Endothelial cell of umbilical vein (primary cell): ENCODE results near the gene SLC35B2. TPM values are rescaled to one million over a fixed set of nuclear protein-coding genes. Genes with fewer than 3 reads are reported as not detected.

ENCODE experiments used
- BruUV-seq: library from RNA; stranded (reverse); fragments of 400-500 nt; replicated peaks from 2 replicates; lab custom pipeline; 2021; lab: Mats Ljungman, UMichigan
- CTCF ChIA-PET: fragments of 300-600, 350-600 bp; sonication (Branson Sonifier 250); formaldehyde crosslinking; loops from one replicate; lab custom pipeline; 2021; ENCODE audit warnings: antibody characterized with exemption, inconsistent platforms; lab: Charles Lee
- POLR2A ChIA-PET: fragments of 300-600, 350-600 bp; sonication (Branson Sonifier 250); formaldehyde crosslinking; loops from one replicate; lab custom pipeline; 2021; ENCODE audit warnings: antibody characterized with exemption, inconsistent platforms; lab: Charles Lee
- DNase-seq: peaks from one replicate; pipeline ENCODE4 v3.0.0-alpha.2; 2011; ENCODE audit warnings: low read depth, low spot score
- FAIRE-seq: peaks from 2 replicates; lab custom pipeline; 2011; peaks lifted over from hg19 to GRCh38; lab: Jason Lieb, UNC
- H2AFZ ChIP-seq: 2 replicates; pipeline ENCODE4 v1.6.0; 2012; ENCODE audit warnings: low read depth, low read length, control low read depth, inconsistent platforms
- H3K27ac ChIP-seq: 2 replicates; pipeline ENCODE4 v1.5.1; 2011; ENCODE audit warnings: low read depth, mild to moderate bottlenecking, control low read depth, low read length, moderate library complexity; ENCODE audit not compliant: insufficient read depth
- H3K27me3 ChIP-seq, 2 experiments: 2 replicates each; pipeline versions ENCODE4 v1.6.0 to v1.6.1; 2011; ENCODE audit warnings: low read length in 2 of 2, mixed read lengths in 1 of 2; ENCODE audit not compliant: control insufficient read depth in 2 of 2, insufficient read depth in 2 of 2
- H3K36me3 ChIP-seq, 2 experiments: 2 replicates in 1 of 2; 3 replicates in 1 of 2; pipeline ENCODE4 v1.5.1; 2011; ENCODE audit warnings: low read length in 2 of 2, mild to moderate bottlenecking in 1 of 2, moderate library complexity in 1 of 2; ENCODE audit not compliant: control insufficient read depth in 2 of 2, insufficient read depth in 2 of 2; ENCODE audit errors: extremely low read depth in 1 of 2
- H3K4me1 ChIP-seq: 3 replicates; pipeline ENCODE4 v1.5.1; 2011; ENCODE audit warnings: mild to moderate bottlenecking, low read length; ENCODE audit not compliant: control insufficient read depth, insufficient read depth; ENCODE audit errors: extremely low read depth
- H3K4me2 ChIP-seq: 2 replicates; pipeline ENCODE4 v1.6.1; 2011; ENCODE audit warnings: low read length, control low read depth, mixed read lengths; ENCODE audit not compliant: insufficient read depth
- H3K4me3 ChIP-seq, 3 experiments: fragments of 200-600 bp in 1 of 3; sonication (generic), shearing (Covaris generic) in 1 of 3; replicated peaks in 1 of 3; 2 replicates each; pipeline ENCODE4 v1.5.1; 2011 to 2016; ENCODE audit warnings: control low read depth in 3 of 3, low read length in 3 of 3, mild to moderate bottlenecking in 2 of 3, inconsistent platforms in 1 of 3, low read depth in 1 of 3, moderate library complexity in 1 of 3; ENCODE audit not compliant: insufficient read depth in 1 of 3
- H3K79me2 ChIP-seq: 2 replicates; pipeline ENCODE4 v1.6.0; 2012; ENCODE audit warnings: low read length, inconsistent platforms; ENCODE audit not compliant: control insufficient read depth, insufficient read depth
- H3K9ac ChIP-seq: replicated peaks from 2 replicates; pipeline ENCODE3; 2011; ENCODE audit warnings: low read length, control low read depth; ENCODE audit not compliant: insufficient read depth; ENCODE audit errors: extremely low read depth
- H3K9me1 ChIP-seq: replicated peaks from 3 replicates; pipeline ENCODE4 v1.6.0; 2011; ENCODE audit warnings: mild to moderate bottlenecking, low read length; ENCODE audit not compliant: control insufficient read depth, insufficient read depth; ENCODE audit errors: extremely low read depth
- H3K9me3 ChIP-seq: replicated peaks from 2 replicates; pipeline ENCODE4 v1.5.1; 2012; ENCODE audit warnings: low read length, inconsistent platforms; ENCODE audit not compliant: control insufficient read depth, insufficient read depth
- H4K20me1 ChIP-seq: replicated peaks from 2 replicates; pipeline ENCODE3; 2011; ENCODE audit warnings: mild to moderate bottlenecking, low read length; ENCODE audit not compliant: control insufficient read depth, insufficient read depth; ENCODE audit errors: extremely low read depth
- CTCF ChIP-seq, 2 donors: IDR thresholded peaks; 1 replicate in 1 of 2; 2 replicates in 1 of 2; pipeline ENCODE4 v1.5.1; 2011; ENCODE audit warnings: low read length in 2 of 2, mild to moderate bottlenecking in 2 of 2, moderate library complexity in 2 of 2, control low read depth in 1 of 2, inconsistent platforms in 1 of 2, low read depth in 1 of 2; ENCODE audit not compliant: insufficient read depth in 1 of 2; ENCODE audit errors: extremely low read depth in 1 of 2
- EZH2 ChIP-seq: IDR thresholded peaks from 2 replicates; pipeline ENCODE4 v1.6.1; 2012; ENCODE audit warnings: borderline replicate concordance, low read depth, mild to moderate bottlenecking, moderate library complexity, low read length, inconsistent platforms; ENCODE audit not compliant: severe bottlenecking
- FOS ChIP-seq: IDR thresholded peaks from 2 replicates; pipeline ENCODE4 v1.6.1; 2011; ENCODE audit warnings: mild to moderate bottlenecking, low read length, moderate library complexity, borderline replicate concordance; ENCODE audit not compliant: insufficient read depth
- GATA2 ChIP-seq: IDR thresholded peaks from 2 replicates; pipeline ENCODE4 v1.7.0; 2011; ENCODE audit warnings: low read depth, mild to moderate bottlenecking, moderate library complexity, mixed read lengths, low read length; ENCODE audit not compliant: insufficient read length, insufficient read depth
- JUN ChIP-seq: IDR thresholded peaks from 2 replicates; pipeline ENCODE4 v1.6.1; 2011; ENCODE audit warnings: borderline replicate concordance, low read depth; ENCODE audit not compliant: insufficient read length, insufficient read depth
- MAX ChIP-seq: IDR thresholded peaks from 2 replicates; pipeline ENCODE4 v1.6.1; 2011; ENCODE audit not compliant: insufficient read depth, insufficient read length
- MYC ChIP-seq: IDR thresholded peaks from one replicate; pipeline ENCODE4 v1.6.1; 2011; ENCODE audit warnings: mild to moderate bottlenecking, low read depth, low read length
- POLR2A ChIP-seq: IDR thresholded peaks from 2 replicates; pipeline ENCODE4 v1.6.1; 2012; ENCODE audit warnings: low read depth, mild to moderate bottlenecking, control low read depth, low read length
- POLR2AphosphoS5 ChIP-seq: IDR thresholded peaks from 2 replicates; pipeline ENCODE4 v1.6.1; 2012; ENCODE audit warnings: low read depth, mild to moderate bottlenecking, control low read depth, low read length, moderate library complexity; ENCODE audit not compliant: insufficient read depth
- dilution Hi-C: fragments of 300-500 bp; cut with MboI; formaldehyde crosslinking; loops from one replicate; pipeline ENCODE4 v1.15.0; 2019; ENCODE audit warnings: low sequenced_read_pairs; ENCODE audit not compliant: extremely low pct_ligation_motif_present
- intact Hi-C: fragments of 100-400 bp; cut with micrococcal nuclease; formaldehyde crosslinking; loops from one replicate; pipeline ENCODE4 v1.10.0; 2022
- polyA plus RNA-seq, 4 experiments: library from polyadenylated mRNA; depleted of rRNA in 3 of 4; stranded (reverse) in 3 of 4; unstranded in 1 of 4; fragments of >200 nt; gene quantifications; 2 replicates each; pipeline versions ENCODE4 v1.2.1 to v1.2.3, GENCODE V29; 2011 to 2012; ENCODE audit warnings: missing spikeins in 1 of 4
- total RNA-seq: library from RNA; stranded (reverse); gene quantifications from 2 replicates; pipeline ENCODE4 v1.2.3, GENCODE V29; 2021

The SLC35B2 gene
- total and polyA plus RNA-seq, 2 donors (not counting 3 experiments of a cell fraction or from before 2014, with no cell fraction given), result 53.4 to 112 TPM

GRCh38 chr6:44273617-44274016, 16.3 kb upstream of the SLC35B2 start:
- dilution Hi-C loops, result no loop called here
- Histone ChIP-seq H2AFZ (no peak overlapping the region), H3K9me1 (no peaks in the 10 kb centered on the region), H3K9me3 (no peaks in the 10 kb centered on the region), H3K4me2 (no peak overlapping the region), H3K27ac (no peak overlapping the region), H4K20me1 (no peaks in the 10 kb centered on the region), H3K4me1 (peaks cover 9% of the 10 kb centered on the region), H3K9ac (no peak overlapping the region), H3K27me3 (peaks cover 34 to 59% of the 10 kb centered on the region in 2 experiments), H3K4me3 (no peak overlapping the region), H3K36me3 (no peaks in the 10 kb centered on the region), H3K79me2 (no peaks in the 10 kb centered on the region)
- no peak for TF ChIP-seq POLR2A
- no peak for TF ChIP-seq POLR2AphosphoS5
- no peak for TF ChIP-seq EZH2
- no peak for TF ChIP-seq JUN
- BruUV-seq, result no TSS peak
- DNase-seq, result no peak
- ChIA-PET POLR2A (no interaction called here), CTCF (interaction anchor here (0.8 to 0.9 kb wide), 2 partner anchors 31 to 64 kb away, joined by 4 to 6 read pairs; no protein-coding TSS in a partner anchor)
- FAIRE-seq, result no peak
- intact Hi-C loops, result no loop called here

GRCh38 chr6:44272999-44273566, 15.8 kb upstream of the SLC35B2 start:
- POLR2A ChIA-PET, result no interaction called here
- Histone ChIP-seq H4K20me1 (no peaks in the 10 kb centered on the region), H3K9ac (no peak overlapping the region), H3K36me3 (no peaks in the 10 kb centered on the region), H3K79me2 (no peaks in the 10 kb centered on the region), H2AFZ (no peak overlapping the region), H3K4me1 (peaks cover 9% of the 10 kb centered on the region), H3K27ac (no peak overlapping the region), H3K4me2 (no peak overlapping the region), H3K27me3 (peaks cover 37 to 63% of the 10 kb centered on the region in 2 experiments), H3K4me3 (no peak overlapping the region), H3K9me1 (no peaks in the 10 kb centered on the region), H3K9me3 (no peaks in the 10 kb centered on the region)
- no peak for DNase-seq
- FAIRE-seq, result no peak
- CTCF ChIA-PET, result interaction anchor here (0.9 kb wide), 1 partner anchor 65 kb away, joined by 4 read pairs; no protein-coding TSS in a partner anchor
- no peak for TF ChIP-seq EZH2
- TF ChIP-seq POLR2A, result no peak
- TF ChIP-seq MAX, result no peak
- TF ChIP-seq CTCF (IDR thresholded peaks at IDR 0.05; ENCODE audit: extremely low read depth in 1 of 2, insufficient read depth in 1 of 2, low read depth in 1 of 2, low read length in 2 of 2), result no peak
- TF ChIP-seq GATA2, result no peak
- TF ChIP-seq JUN, result no peak
- no peak for TF ChIP-seq FOS
- no peak for TF ChIP-seq POLR2AphosphoS5
- no peak for TF ChIP-seq MYC
- dilution Hi-C loops (no loop called here), intact Hi-C loops (no loop called here)
- no TSS peak for BruUV-seq
